SHP77 (cell line): ENCODE data around the gene NEK10.

Source experiments
- DNase-seq, 2 experiments: peaks; one replicate each; lab custom pipeline; 2025; lab: John Stamatoyannopoulos, UW

NEK10 gene

GRCh38 chr3:27228805-27229204 lies 140.4 kb downstream of the NEK10 start:
- no peak for DNase-seq

- DNase-seq: no peak
Measured at GRCh38 chr3:27224197-27224596, 145.0 kb downstream of the NEK10 start.

GRCh38 chr3:27221264-27221932 lies 147.8 kb downstream of the NEK10 start:
- no peak for DNase-seq

GRCh38 chr3:27220166-27220565 lies 149.0 kb downstream of the NEK10 start:
- no peak for DNase-seq

- no peak for DNase-seq
Measured at GRCh38 chr3:27219127-27219845, 149.9 kb downstream of the NEK10 start.

GRCh38 chr3:27216955-27217552 lies 152.1 kb downstream of the NEK10 start:
- no peak for DNase-seq

GRCh38 chr3:27216295-27216855 lies 152.8 kb downstream of the NEK10 start:
- DNase-seq: no peak

GRCh38 chr3:27213450-27213849 lies 155.7 kb downstream of the NEK10 start:
- no peak for DNase-seq

- no peak for DNase-seq
Measured at GRCh38 chr3:27209617-27210264, 159.4 kb downstream of the NEK10 start.

GRCh38 chr3:27208961-27209616 lies 160.1 kb downstream of the NEK10 start:
- no peak for DNase-seq

- no peak for DNase-seq
Measured at GRCh38 chr3:27202959-27203358, 166.2 kb downstream of the NEK10 start.

- DNase-seq: no peak
Measured at GRCh38 chr3:27201492-27201891, 167.7 kb downstream of the NEK10 start.

- DNase-seq: no peak
Measured at GRCh38 chr3:27200721-27201489, 168.3 kb downstream of the NEK10 start.

- no peak for DNase-seq
Measured at GRCh38 chr3:27194861-27195483, 174.2 kb downstream of the NEK10 start.

- DNase-seq: no peak
Measured at GRCh38 chr3:27193056-27193455, 176.1 kb downstream of the NEK10 start.

GRCh38 chr3:27186013-27186412 lies 183.2 kb downstream of the NEK10 start:
- no peak for DNase-seq

GRCh38 chr3:27185231-27185989 lies 183.8 kb downstream of the NEK10 start:
- no peak for DNase-seq

GRCh38 chr3:27184261-27184660 lies 184.9 kb downstream of the NEK10 start:
- no peak for DNase-seq

GRCh38 chr3:27176256-27176655 lies 192.9 kb downstream of the NEK10 start:
- no peak for DNase-seq

GRCh38 chr3:27174530-27174929 lies 194.7 kb downstream of the NEK10 start:
- no peak for DNase-seq
